ENCODE results near the gene RNF113B.

The RNF113B gene

GRCh38 chr13:98182153-98182552 lies 5.1 kb upstream of the RNF113B start:
- ATAC-seq (replicated peaks; ENCODE audit: extremely low read depth, poor library complexity, severe bottlenecking) (no peak), DNase-seq (ENCODE audit: low spot score in 2 of 2) (no peak)
- H3K27me3 Mint-ChIP-seq, result peaks cover 28% of the 10 kb centered on the region
- H3K4me1 Mint-ChIP-seq, result no peaks in the 10 kb centered on the region
- no peak overlapping the region for H3K4me3 Mint-ChIP-seq
- no peaks in the 10 kb centered on the region for H3K36me3 Mint-ChIP-seq (ENCODE audit: insufficient read depth)
- no peaks in the 10 kb centered on the region for H3K9me3 Mint-ChIP-seq
- H3K27ac Mint-ChIP-seq (ENCODE audit: low read depth), result no peak overlapping the region

- no peaks in the 10 kb centered on the region for H3K36me3 Mint-ChIP-seq (ENCODE audit: insufficient read depth)
- no peak for DNase-seq (ENCODE audit: low spot score in 2 of 2)
- peaks cover 23% of the 10 kb centered on the region for H3K27me3 Mint-ChIP-seq
- no peak overlapping the region for H3K4me3 Mint-ChIP-seq
- no peak for ATAC-seq (replicated peaks; ENCODE audit: extremely low read depth, poor library complexity, severe bottlenecking)
- H3K4me1 Mint-ChIP-seq, result no peaks in the 10 kb centered on the region
- H3K9me3 Mint-ChIP-seq, result no peaks in the 10 kb centered on the region
- no peak overlapping the region for H3K27ac Mint-ChIP-seq (ENCODE audit: low read depth)
Measured at GRCh38 chr13:98181111-98181815, 4.2 kb upstream of the RNF113B start.

GRCh38 chr13:98180092-98180491 lies 3.0 kb upstream of the RNF113B start:
- H3K4me3 Mint-ChIP-seq, result no peak overlapping the region
- H3K27ac Mint-ChIP-seq (ENCODE audit: low read depth), result no peak overlapping the region
- no peak for DNase-seq (ENCODE audit: low spot score in 2 of 2)
- H3K36me3 Mint-ChIP-seq (ENCODE audit: insufficient read depth), result no peaks in the 10 kb centered on the region
- H3K4me1 Mint-ChIP-seq, result no peaks in the 10 kb centered on the region
- H3K9me3 Mint-ChIP-seq, result no peaks in the 10 kb centered on the region
- H3K27me3 Mint-ChIP-seq, result peaks cover 11% of the 10 kb centered on the region
- no peak for ATAC-seq (replicated peaks; ENCODE audit: extremely low read depth, poor library complexity, severe bottlenecking)

- H3K27me3 Mint-ChIP-seq, result peaks cover 27% of the 10 kb centered on the region
- H3K27ac Mint-ChIP-seq (ENCODE audit: low read depth), result no peak overlapping the region
- ATAC-seq (replicated peaks; ENCODE audit: extremely low read depth, poor library complexity, severe bottlenecking), result no peak
- no peak overlapping the region for H3K4me3 Mint-ChIP-seq
- H3K36me3 Mint-ChIP-seq (ENCODE audit: insufficient read depth), result no peaks in the 10 kb centered on the region
- no peaks in the 10 kb centered on the region for H3K4me1 Mint-ChIP-seq
- no peaks in the 10 kb centered on the region for H3K9me3 Mint-ChIP-seq
- DNase-seq (ENCODE audit: low spot score in 2 of 2), result no peak
Measured at GRCh38 chr13:98175823-98176222, 1.2 kb downstream of the RNF113B start.

GRCh38 chr13:98175043-98175442 lies 2.0 kb downstream of the RNF113B start:
- DNase-seq (ENCODE audit: low spot score in 2 of 2), result no peak
- H3K27ac Mint-ChIP-seq (ENCODE audit: low read depth), result no peak overlapping the region
- no peak for ATAC-seq (replicated peaks; ENCODE audit: extremely low read depth, poor library complexity, severe bottlenecking)

GRCh38 chr13:98174307-98174706 lies 2.8 kb downstream of the RNF113B start:
- Mint-ChIP-seq H3K4me3 (no peak overlapping the region), H3K9me3 (no peaks in the 10 kb centered on the region), H3K27ac (ENCODE audit: low read depth) (no peak overlapping the region), H3K36me3 (ENCODE audit: insufficient read depth) (no peaks in the 10 kb centered on the region), H3K4me1 (no peaks in the 10 kb centered on the region), H3K27me3 (peaks cover 28% of the 10 kb centered on the region)
- DNase-seq (ENCODE audit: low spot score in 2 of 2), result no peak
- ATAC-seq (replicated peaks; ENCODE audit: extremely low read depth, poor library complexity, severe bottlenecking), result no peak

More at GRCh38 chr13:98175043-98175442, 2.0 kb downstream of the RNF113B start:
- no peak overlapping the region for H3K4me3 Mint-ChIP-seq
- peaks cover 28% of the 10 kb centered on the region for H3K27me3 Mint-ChIP-seq
- H3K9me3 Mint-ChIP-seq, result no peaks in the 10 kb centered on the region
- H3K4me1 Mint-ChIP-seq, result no peaks in the 10 kb centered on the region
- no peaks in the 10 kb centered on the region for H3K36me3 Mint-ChIP-seq (ENCODE audit: insufficient read depth)

GRCh38 chr13:98173431-98174152 lies 3.5 kb downstream of the RNF113B start:
- no peak for DNase-seq (ENCODE audit: low spot score in 2 of 2)
- H3K27ac Mint-ChIP-seq (ENCODE audit: low read depth), result no peak overlapping the region
- H3K4me1 Mint-ChIP-seq, result no peaks in the 10 kb centered on the region
- peaks cover 28% of the 10 kb centered on the region for H3K27me3 Mint-ChIP-seq
- no peak for ATAC-seq (replicated peaks; ENCODE audit: extremely low read depth, poor library complexity, severe bottlenecking)
- H3K4me3 Mint-ChIP-seq, result no peak overlapping the region
- H3K9me3 Mint-ChIP-seq, result no peaks in the 10 kb centered on the region
- no peaks in the 10 kb centered on the region for H3K36me3 Mint-ChIP-seq (ENCODE audit: insufficient read depth)

- ATAC-seq (replicated peaks; ENCODE audit: extremely low read depth, poor library complexity, severe bottlenecking), result no peak
- H3K27ac Mint-ChIP-seq (ENCODE audit: low read depth), result no peak overlapping the region
- DNase-seq (ENCODE audit: low spot score in 2 of 2), result no peak
- no peaks in the 10 kb centered on the region for H3K36me3 Mint-ChIP-seq (ENCODE audit: insufficient read depth)
- H3K4me3 Mint-ChIP-seq, result no peak overlapping the region
- peaks cover 28% of the 10 kb centered on the region for H3K27me3 Mint-ChIP-seq
- no peaks in the 10 kb centered on the region for H3K4me1 Mint-ChIP-seq
- no peaks in the 10 kb centered on the region for H3K9me3 Mint-ChIP-seq
Measured at GRCh38 chr13:98172590-98173422, 4.3 kb downstream of the RNF113B start.

- ATAC-seq (replicated peaks; ENCODE audit: extremely low read depth, poor library complexity, severe bottlenecking), result no peak
Measured at GRCh38 chr13:98171900-98172589, 5.0 kb downstream of the RNF113B start.

GRCh38 chr13:98169331-98169730 lies 7.7 kb downstream of the RNF113B start:
- ATAC-seq (replicated peaks; ENCODE audit: extremely low read depth, poor library complexity, severe bottlenecking), result no peak
- H3K4me1 Mint-ChIP-seq, result no peaks in the 10 kb centered on the region

More at GRCh38 chr13:98171900-98172589, 5.0 kb downstream of the RNF113B start:
- no peak for DNase-seq (ENCODE audit: low spot score in 2 of 2)
- Mint-ChIP-seq H3K36me3 (ENCODE audit: insufficient read depth) (no peaks in the 10 kb centered on the region), H3K4me1 (no peaks in the 10 kb centered on the region), H3K27me3 (peaks cover 28% of the 10 kb centered on the region), H3K27ac (ENCODE audit: low read depth) (no peak overlapping the region), H3K4me3 (no peak overlapping the region), H3K9me3 (no peaks in the 10 kb centered on the region)

GRCh38 chr13:98162935-98163334 lies 14.1 kb downstream of the RNF113B start:
- ATAC-seq (replicated peaks; ENCODE audit: extremely low read depth, poor library complexity, severe bottlenecking), result no peak
- no peak for DNase-seq (ENCODE audit: low spot score in 2 of 2)
- H3K4me3 Mint-ChIP-seq, result no peak overlapping the region

More at GRCh38 chr13:98169331-98169730, 7.7 kb downstream of the RNF113B start:
- Mint-ChIP-seq H3K27me3 (peaks cover 28% of the 10 kb centered on the region), H3K27ac (ENCODE audit: low read depth) (no peak overlapping the region), H3K4me3 (no peak overlapping the region), H3K36me3 (ENCODE audit: insufficient read depth) (no peaks in the 10 kb centered on the region), H3K9me3 (no peaks in the 10 kb centered on the region)
- DNase-seq (ENCODE audit: low spot score in 2 of 2), result no peak

More at GRCh38 chr13:98162935-98163334, 14.1 kb downstream of the RNF113B start:
- Mint-ChIP-seq H3K4me1 (no peaks in the 10 kb centered on the region), H3K27ac (ENCODE audit: low read depth) (no peak overlapping the region), H3K36me3 (ENCODE audit: insufficient read depth) (no peaks in the 10 kb centered on the region), H3K27me3 (peaks cover 10% of the 10 kb centered on the region), H3K9me3 (no peaks in the 10 kb centered on the region)
